Ascending aorta (tissue), 2 donors: ENCODE results near the gene RAB40C. TPM values are rescaled to one million over a fixed set of nuclear protein-coding genes. Genes with fewer than 3 reads are reported as not detected.
A peak's percentile ranks its signal among the peaks of the same experiment; 100 is the strongest.

Experiments used
- DNase-seq, 2 donors: peaks; one replicate each; pipeline ENCODE4 v3.0.0-alpha.2; 2019; ENCODE audit warnings: low spot score in 2 of 2
- H3K27ac ChIP-seq, 2 donors: fragments of 200-600 bp; sonication (generic); one replicate each; pipeline ENCODE4 v1.5.1; 2016 to 2017; ENCODE audit warnings: mild to moderate bottlenecking in 1 of 2
- H3K27me3 ChIP-seq: fragments of 200-600 bp; sonication (generic); one replicate; pipeline ENCODE4 v1.5.1; 2017
- H3K36me3 ChIP-seq, 2 donors: fragments of 200-600 bp; sonication (generic); one replicate each; pipeline ENCODE4 v1.5.1; 2016
- H3K4me1 ChIP-seq, 2 donors: fragments of 200-600 bp; sonication (generic); one replicate each; pipeline ENCODE4 v1.5.1; 2016 to 2017; ENCODE audit warnings: mild to moderate bottlenecking in 1 of 2
- H3K4me3 ChIP-seq, 2 donors: fragments of 200-600 bp; sonication (generic); one replicate each; pipeline ENCODE4 v1.5.1; 2016 to 2017; ENCODE audit warnings: mild to moderate bottlenecking in 1 of 2
- H3K9me3 ChIP-seq, 2 donors: fragments of 200-600 bp; sonication (generic); one replicate each; pipeline ENCODE4 v1.5.1; 2016
- CTCF ChIP-seq, 3 experiments: fragments of 200-600 bp in 2 of 3; fragments of 450-650 bp in 1 of 3; sonication (generic) in 2 of 3; IDR thresholded peaks; one replicate each; pipeline ENCODE4 v1.5.1; 2016 to 2019; ENCODE audit warnings: antibody characterized with exemption in 3 of 3, mild to moderate bottlenecking in 1 of 3, moderate library complexity in 1 of 3
- intact Hi-C: fragments of 100-400 bp; cut with DNase I; formaldehyde crosslinking; loops from one replicate; pipeline ENCODE4 v1.15.1; 2023
- total RNA-seq: library from RNA; depleted of rRNA; stranded (reverse); fragments of >200 nt; gene quantifications from one replicate; pipeline ENCODE4 v1.1.0, GENCODE V29; 2016

RAB40C gene
- total RNA-seq, 1 donor from 2014 or later = 29.8 TPM

DNA sequence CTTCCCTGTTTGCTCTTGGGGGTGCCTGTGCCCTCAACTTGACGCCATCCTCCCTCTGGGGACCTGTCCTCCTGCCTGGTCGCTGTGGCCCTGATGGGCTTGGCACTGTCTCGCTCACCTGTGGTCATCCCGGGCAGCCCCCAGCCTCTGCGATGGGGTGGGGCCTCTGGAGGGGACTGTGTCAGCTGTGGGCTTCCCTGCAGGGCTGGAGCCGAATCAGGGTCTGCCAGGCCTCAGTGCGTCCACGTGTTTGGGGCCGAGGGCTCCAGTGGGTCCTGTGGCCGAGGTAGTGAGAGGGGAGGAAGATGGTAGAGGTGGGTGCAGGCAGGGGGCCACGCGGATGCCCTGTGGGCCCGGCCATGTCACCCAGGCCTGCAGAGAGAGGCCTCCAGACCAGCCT, 12.1 kb upstream of the RAB40C start:
- Histone ChIP-seq H3K9me3 (no peaks in the 10 kb centered on the region), H3K4me1 (no peaks in the 10 kb centered on the region), H3K27ac (no peak overlapping the region), H3K27me3 (no peaks in the 10 kb centered on the region), H3K36me3 (peaks cover 28 to 31% of the 10 kb centered on the region in 2 donors), H3K4me3 (no peak overlapping the region)
- intact Hi-C loops = no loop called here
- TF ChIP-seq CTCF (IDR thresholded peaks at IDR 0.05) = no peak
- no peak for DNase-seq

GRCh38 chr16:578232-578869, 11.5 kb upstream of the RAB40C start:
- TF ChIP-seq CTCF (IDR thresholded peaks at IDR 0.05) = no peak
- Histone ChIP-seq H3K27ac (no peak overlapping the region), H3K36me3 (peaks cover 28 to 34% of the 10 kb centered on the region in 2 donors), H3K4me3 (no peak overlapping the region), H3K4me1 (no peaks in the 10 kb centered on the region), H3K27me3 (no peaks in the 10 kb centered on the region), H3K9me3 (no peaks in the 10 kb centered on the region)
- intact Hi-C loops = no loop called here
- DNase-seq = no peak

- H3K4me1 ChIP-seq = no peaks in the 10 kb centered on the region
- no peak overlapping the region for H3K4me3 ChIP-seq
- peak; percentile 25 to 55 (median 50) for TF ChIP-seq CTCF (IDR thresholded peaks at IDR 0.05)
- H3K9me3 ChIP-seq = no peaks in the 10 kb centered on the region
- no peak for DNase-seq
- H3K27ac ChIP-seq = no peak overlapping the region
- no peaks in the 10 kb centered on the region for H3K27me3 ChIP-seq
- peaks cover 28 to 31% of the 10 kb centered on the region in 2 donors for H3K36me3 ChIP-seq
- intact Hi-C loops = no loop called here
Measured at GRCh38 chr16:578870-579405, 10.9 kb upstream of the RAB40C start.

GRCh38 chr16:580141-580945, 9.5 kb upstream of the RAB40C start:
- H3K36me3 ChIP-seq = peaks cover 14 to 17% of the 10 kb centered on the region in 2 donors

GRCh38 chr16:580946-581498, 8.8 kb upstream of the RAB40C start:
- H3K27ac ChIP-seq = no peak overlapping the region
- H3K27me3 ChIP-seq = no peaks in the 10 kb centered on the region
- no peaks in the 10 kb centered on the region for H3K9me3 ChIP-seq
- no peaks in the 10 kb centered on the region for H3K4me1 ChIP-seq
- intact Hi-C loops = no loop called here
- H3K36me3 ChIP-seq = peaks cover 7 to 11% of the 10 kb centered on the region in 2 donors
- TF ChIP-seq CTCF (IDR thresholded peaks at IDR 0.05) = no peak
- no peak overlapping the region for H3K4me3 ChIP-seq
- DNase-seq = no peak

More at GRCh38 chr16:580141-580945, 9.5 kb upstream of the RAB40C start:
- intact Hi-C loops = no loop called here
- Histone ChIP-seq H3K4me3 (no peak overlapping the region), H3K27me3 (no peaks in the 10 kb centered on the region), H3K27ac (no peak overlapping the region), H3K9me3 (no peaks in the 10 kb centered on the region), H3K4me1 (no peaks in the 10 kb centered on the region)
- TF ChIP-seq CTCF (IDR thresholded peaks at IDR 0.05) = no peak
- no peak for DNase-seq
